ENCODE data around the gene CACNB2.
"Not testable (repeated sequence)": the region's sequence is repeated elsewhere in the genome, so short reads cannot be mapped to it uniquely, and the experiment has no call there.

CACNB2 gene

DNA sequence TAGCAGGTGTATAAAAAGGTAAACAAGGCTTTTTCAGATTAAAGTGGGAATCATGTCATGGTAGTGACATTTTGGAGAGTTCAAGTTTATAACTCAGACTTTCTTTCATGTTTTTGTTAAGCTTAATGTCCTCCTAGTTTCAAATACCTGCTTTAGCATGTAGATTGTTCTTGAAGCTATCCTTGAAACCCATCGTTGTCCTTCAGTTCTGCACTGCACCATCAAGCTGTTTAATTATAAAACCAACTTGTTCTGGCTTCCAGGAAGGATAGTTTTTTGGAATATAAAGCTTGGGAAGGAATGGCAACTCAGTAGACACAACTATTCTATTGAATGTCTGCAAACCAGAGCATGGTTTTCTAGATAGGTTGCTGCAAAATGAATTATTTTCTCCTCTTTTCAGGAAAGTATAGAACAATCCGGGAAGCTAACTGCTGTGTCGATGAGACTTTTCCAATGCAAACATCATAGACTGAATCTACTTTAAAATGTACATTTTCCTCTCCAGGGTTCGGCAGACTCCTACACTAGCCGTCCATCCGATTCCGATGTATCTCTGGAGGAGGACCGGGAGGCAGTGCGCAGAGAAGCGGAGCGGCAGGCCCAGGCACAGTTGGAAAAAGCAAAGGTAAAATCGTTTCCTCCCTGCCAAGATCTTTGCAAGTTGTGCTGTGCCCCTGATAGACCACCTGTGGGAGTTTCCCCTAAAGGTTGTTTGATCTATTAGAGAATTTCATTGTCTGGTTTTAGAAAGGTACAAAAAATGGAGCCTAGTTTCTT lies 261.4 kb downstream of the CACNB2 start:
- no peak for DNase-seq (ENCODE audit: low read depth in 2 of 2)

DNA sequence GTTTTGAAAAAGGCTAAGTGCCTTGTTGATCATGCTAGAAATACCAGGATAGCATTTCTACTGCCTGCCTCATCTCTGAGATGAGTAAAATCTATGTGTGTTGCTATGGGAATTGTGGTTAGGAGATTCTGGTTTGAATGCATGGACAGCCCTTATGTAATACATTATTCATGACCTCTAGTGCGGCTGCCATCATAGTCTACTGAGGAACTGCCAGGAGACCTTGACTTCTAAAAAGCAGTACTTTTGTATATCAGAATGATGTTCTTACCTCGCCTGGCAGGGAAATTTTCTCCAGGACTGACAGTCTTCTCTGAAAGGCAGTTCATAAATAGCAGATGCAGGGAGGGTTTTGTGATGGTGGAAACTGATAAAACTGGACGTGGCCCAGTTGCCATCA lies 262.6 kb downstream of the CACNB2 start:
- no peak for DNase-seq (ENCODE audit: low read depth in 2 of 2)

DNA sequence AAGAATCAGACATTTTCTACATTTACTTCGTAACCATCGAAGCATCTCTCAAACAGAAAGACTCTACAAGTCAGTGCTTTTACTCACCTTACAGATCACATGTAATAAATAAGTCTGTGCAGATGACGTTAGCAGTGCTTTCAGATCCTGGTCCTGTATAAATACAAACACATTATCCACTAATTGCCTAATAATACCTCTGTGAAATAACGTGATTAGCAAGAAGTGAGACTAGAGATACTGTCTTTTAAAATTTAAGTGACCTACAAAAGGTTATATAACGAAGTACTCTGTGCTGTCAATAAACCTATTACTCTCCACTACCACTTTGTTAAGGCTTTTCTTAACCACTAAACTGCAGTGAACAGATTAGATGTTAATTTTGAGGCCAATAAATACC lies 264.3 kb downstream of the CACNB2 start:
- DNase-seq (ENCODE audit: low read depth in 2 of 2) = no peak

DNA sequence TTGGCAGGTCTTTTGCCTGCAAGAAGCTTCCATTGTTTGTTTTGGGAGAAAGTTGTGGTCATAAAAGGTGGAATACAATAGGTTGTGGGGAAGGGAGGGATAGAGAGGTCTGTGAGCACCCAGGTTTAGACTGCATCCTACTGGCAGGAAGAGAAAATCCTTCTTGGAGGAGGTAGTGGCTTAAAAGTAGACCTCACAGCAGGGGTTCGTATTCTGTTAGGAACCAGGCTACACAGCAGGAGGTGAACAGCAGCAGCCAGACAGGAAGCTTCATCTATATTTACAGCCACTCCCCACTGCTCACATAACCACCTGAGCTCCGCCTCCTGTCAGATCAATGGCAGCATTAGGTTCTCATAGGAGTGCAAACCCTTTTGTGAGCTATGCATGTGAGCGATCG lies 265.9 kb downstream of the CACNB2 start:
- no peak for DNase-seq (ENCODE audit: low read depth in 2 of 2)

DNA sequence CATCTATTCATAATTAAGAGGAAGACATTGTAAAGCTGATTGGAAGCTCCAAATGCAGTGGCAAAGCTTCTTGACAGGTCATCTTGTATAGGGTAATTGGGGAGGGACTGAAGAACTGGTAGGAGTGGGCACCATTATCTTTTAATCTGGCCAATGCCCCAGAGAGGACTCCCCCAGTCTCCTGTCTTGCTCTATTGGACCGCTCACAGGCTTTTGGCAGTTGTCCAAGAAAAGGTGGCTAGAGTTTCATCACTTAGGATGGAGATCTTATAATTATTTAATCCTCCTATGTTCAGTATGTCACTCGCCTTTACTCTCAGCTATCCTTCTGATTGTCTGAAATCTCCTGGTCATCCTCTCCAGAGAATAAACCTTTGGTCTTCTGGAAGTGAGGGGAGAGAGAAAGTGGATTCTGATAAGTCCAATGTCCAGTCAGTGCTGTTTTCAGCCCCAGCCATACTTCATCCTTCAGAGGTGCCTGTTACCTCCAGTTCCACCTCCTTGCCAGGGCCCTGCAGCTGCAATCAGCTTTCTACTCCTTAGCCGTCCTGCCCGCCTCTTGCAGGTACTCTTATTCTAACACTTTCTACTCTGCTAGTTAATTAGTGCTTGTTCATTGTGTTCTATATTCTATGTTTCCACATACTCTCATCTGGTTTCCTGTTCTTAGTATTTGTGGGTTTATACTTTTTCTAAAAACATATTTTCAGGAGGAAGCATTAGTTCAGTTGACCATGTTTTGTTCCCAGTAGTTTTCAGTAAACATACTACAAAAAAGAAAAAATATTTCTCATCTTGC lies 269.6 kb downstream of the CACNB2 start:
- no peak for DNase-seq (ENCODE audit: low read depth in 2 of 2)

DNA sequence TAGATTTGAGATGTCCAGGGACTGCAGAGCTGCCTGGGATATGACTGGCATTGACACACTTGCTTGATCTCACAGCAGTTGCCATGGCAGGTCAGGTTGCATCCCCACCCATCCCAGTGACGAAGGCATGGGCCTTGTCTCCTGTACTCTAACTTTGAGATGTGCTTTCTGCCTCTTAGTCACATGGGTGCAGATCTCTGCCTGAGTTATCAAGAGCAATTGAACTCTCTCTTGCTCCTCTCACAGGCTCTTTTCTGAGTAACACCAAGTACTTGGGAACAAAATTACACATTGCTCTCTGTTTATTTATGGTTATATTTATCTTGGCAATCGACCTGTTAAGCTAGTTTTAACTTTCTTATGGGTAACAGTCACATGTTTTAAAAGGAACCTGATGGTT lies 273.8 kb downstream of the CACNB2 start:
- no peak for DNase-seq (ENCODE audit: low read depth in 2 of 2)

DNA sequence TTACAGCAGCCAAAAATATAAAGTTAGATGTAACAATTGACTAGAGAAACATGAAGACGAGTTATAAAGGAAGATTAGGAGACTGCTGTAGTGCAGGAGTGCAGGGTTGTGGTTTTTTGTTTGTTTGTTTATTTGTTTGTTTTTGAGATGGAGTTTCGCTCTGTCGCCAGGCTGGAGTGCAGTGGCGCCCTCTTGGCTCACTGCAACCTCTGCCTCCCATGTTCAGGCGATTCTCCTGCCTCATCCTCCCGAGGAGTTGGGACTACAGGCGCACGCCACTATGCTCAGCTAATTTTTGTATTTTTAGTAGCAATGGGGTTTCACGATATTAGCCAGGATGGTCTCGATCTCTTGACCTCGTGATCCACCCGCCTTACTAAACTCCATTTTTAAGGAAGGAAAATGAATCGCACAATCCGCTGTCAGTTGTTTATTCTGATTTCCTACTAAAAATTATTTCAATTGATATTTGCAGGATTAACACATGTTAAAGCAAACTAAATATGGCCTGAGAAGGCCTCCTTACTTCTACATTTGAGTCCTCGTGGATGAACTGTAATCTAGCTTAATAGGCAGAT lies 277.8 kb downstream of the CACNB2 start:
- DNase-seq (ENCODE audit: low read depth in 2 of 2) = no peak

DNA sequence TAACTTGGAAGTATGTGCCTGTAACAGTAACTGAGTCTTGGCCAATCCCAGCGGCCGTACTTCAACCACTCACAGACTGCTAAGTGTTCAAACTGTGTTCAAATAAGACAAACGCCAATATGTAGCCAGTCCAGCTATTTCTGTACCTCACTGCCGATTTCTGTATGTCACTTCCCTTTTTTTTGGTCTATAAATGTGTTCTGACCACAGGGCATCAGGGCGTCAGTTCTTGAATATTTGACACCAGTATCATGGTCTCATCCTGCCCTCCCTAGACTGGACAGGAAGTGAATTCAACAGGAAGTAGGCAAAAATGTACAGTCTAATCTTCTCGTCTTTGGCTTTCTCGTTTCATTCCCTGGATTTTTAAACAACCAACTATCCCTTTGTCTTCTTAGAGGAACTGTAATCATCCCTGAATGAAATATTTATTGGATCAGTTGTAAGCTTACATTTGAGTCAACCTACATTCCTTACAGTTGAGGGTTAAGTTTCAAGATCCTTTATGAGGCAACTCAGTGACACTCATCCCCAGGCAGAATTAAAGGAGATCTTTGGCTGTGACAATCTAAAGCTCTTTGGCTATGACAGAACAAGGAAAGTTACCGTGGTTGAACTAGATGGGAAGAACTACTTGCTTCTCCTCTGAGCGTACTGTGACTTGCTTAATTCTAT lies 278.5 kb downstream of the CACNB2 start:
- no peak for DNase-seq (ENCODE audit: low read depth in 2 of 2)

DNA sequence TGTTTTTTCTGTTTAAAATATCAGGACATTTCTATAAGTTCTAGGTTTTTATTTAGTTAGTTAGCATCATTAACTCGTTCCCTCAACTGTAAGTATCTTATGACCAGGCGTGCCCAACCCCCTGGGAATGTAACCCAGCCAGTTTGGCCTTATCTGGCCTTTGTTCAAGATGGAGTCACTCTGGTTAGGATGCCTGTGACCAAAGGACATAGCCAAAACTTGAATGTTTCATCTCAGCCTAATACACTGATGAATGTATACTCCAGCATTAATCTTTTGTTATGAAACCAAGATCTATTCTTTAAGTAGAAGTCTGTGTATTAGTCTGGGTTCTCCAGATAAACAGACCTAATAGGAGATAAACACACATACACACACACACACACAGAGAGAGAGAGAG lies 279.7 kb downstream of the CACNB2 start:
- no peak for DNase-seq (ENCODE audit: low read depth in 2 of 2)

DNA sequence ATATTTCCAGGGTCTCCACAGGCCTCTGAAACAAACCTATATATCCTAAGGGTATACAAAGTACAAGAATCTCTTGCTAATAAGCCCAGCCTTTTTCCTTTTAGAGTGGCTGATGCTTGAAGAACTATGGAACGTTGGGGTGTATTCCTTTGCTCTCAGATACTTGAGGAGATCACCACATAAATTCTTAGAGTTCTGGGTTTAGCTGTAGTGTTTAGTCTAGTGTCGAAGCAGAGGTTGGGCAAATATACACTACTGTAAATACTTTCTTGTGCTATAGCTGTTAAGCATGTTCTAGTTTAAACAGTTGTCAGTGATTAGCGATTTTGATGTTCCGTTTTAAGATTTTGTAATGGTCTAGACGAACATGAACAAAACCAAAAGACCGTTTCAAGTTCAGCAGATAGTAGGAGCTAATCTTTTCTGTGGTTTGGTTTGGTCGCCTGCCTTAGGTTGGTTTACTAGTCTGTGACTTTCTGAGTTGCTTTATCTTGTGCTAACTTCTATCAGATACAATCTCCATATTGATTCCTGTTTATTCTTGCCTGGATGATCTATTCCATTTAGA lies 281.6 kb downstream of the CACNB2 start:
- no peak for DNase-seq (ENCODE audit: low read depth in 2 of 2)

DNA sequence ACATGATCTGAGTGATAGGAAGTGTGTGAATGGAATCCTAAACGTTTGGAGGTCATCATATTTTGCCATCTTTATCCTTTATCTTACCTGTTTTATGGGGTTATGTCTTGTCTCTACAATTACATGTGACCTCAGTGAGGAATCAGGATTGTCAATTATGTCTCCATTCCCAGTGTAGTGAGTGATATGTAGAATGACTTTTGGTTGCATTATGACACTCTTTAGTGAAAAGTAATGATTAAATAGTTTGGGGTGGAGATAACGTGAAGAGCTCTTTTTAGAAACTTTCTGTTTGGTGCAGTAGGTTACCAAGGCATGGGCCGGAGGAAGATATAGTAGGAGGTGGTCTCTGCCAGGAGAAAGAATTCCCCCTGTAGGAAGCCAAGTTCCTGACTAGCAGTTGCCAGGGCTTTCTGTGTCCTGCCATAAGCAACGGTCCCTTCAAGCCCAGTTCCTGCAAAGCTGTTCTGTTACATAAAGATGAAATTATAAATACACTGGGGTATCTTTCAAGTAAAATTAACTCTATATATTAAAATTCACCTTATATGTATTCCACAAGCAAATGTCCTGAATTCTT lies 282.9 kb downstream of the CACNB2 start:
- no peak for DNase-seq (ENCODE audit: low read depth in 2 of 2)

DNA sequence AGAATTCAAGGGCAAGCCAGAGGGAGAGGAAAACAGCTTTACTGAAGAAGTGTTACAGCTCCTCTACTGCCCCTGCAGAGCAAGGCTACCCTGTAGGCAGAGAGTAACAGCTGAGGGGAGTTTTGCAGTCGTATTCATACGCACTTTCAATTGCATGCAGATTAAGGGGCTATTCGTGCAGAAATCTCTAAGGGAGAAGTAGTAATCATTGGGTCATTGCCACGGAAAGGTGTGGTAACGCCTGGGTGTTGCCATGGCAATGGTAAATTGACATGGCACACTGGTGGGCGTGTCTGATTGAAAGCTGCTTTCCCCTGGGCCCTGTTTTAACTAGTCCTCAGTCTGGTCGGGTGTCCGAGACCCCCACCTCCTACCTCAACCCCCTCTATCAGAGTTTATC lies 284.0 kb downstream of the CACNB2 start:
- DNase-seq (ENCODE audit: low read depth in 2 of 2) = no peak

DNA sequence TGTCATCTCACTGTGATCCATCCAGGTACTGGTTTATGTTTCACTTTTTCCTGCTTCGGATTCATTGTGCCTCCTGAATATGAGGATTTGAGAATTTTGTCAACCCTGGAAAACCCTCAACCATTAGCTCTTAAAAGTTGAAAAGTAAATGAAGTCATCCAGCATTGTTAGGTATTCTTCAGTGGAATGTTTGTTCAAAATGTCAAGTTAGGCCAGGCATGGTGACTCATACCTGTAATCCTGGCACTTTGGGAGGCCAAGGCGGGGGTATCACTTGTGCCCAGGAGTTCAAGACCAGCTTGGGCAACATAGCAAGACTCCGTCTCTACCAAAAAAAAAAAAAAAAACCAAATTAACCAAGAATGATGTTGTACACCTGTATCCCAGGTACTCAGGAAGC lies 289.1 kb downstream of the CACNB2 start:
- no peak for DNase-seq (ENCODE audit: low read depth in 2 of 2)

DNA sequence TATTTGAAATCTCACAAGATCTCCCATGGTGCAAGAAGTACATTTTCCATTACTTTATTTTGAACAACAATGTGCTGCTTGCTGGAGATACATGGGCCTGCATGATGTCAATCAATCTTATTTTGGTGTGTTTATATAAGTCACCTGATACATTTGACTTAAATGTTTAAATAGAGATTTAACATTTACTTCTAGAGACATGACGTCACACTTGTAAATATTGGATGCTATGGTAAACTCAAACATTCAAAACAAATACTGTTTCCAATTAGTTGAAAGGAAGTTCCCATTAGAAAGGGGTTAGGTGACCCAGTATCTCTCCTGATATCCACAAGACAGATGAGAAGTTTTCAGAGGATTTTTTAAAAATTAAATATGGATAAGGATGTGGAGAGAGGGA lies 296.7 kb downstream of the CACNB2 start:
- DNase-seq (ENCODE audit: low read depth in 2 of 2) = no peak

DNA sequence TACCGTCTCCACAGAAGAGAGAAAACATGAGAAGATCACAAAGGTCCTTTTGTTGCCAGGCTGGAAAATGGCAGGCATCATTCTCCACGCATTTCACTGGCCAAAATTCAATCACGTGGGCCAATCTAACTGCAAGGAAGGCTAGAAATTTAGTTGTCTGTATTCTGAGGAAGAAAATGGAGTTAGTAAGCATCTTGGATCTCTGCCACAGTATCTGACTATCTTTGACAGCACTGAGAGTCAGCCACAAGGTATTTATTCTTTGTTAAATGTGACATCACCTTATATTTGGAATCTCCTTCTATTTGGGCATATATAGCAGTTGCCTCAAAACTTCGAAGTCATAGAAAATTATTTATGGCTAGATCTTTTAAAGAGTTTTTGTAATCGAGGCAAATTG lies 297.3 kb downstream of the CACNB2 start:
- no peak for DNase-seq (ENCODE audit: low read depth in 2 of 2)

DNA sequence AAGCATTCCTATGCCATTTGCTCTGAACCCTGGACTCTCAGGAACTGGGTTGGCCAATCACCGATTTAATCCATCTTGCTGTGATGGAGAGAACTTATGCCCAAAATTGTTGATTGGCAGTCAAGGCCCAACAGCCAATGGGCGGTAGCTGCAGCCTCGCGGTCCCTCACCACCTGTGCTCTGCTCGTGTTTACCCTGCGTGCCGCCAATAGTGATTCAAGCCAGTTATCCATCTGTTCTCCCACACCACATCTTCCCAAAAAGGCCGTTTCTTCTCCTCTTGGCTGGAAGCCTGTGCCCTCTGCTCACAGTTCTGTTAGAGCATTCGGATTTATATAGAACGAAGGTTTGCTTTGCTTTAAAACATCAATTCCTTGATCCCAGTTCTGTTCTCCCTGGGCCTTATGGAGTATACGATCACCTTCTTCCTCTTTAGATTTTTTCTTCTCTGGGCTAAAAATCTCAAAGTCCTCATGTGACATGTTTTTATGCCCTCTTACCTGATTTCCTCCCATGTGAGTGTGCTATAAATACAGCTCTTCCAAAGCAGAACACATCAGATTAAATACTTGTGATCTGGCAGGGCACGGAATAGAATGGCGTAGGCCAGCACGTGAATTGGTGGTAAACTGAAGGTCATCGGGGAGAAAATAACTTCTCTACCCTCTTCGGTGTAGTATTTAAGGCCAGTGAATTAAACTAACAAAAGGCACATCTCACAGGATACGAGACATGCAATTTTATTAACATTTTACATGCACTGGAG lies 298.3 kb downstream of the CACNB2 start:
- DNase-seq (ENCODE audit: low read depth in 2 of 2) = no peak

DNA sequence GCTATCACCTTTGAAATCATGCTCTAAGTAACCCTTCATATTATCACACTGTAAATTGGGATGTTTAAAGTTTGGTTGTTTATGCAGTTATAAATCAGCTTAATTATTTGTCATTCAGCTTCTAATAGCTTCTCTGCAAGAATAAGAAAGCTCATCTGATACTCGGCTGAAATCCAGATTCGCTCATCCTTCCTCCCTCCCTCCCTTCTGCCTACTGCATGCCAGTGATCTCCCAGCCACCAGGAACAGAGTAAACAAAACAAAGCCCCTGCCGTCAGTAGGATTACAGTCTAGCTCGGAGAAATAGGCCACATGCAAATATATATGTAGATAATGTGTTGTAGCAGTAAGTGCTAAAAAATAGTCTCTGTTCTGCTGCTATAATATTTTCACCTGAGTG lies 299.4 kb downstream of the CACNB2 start:
- DNase-seq (ENCODE audit: low read depth in 2 of 2) = no peak

DNA sequence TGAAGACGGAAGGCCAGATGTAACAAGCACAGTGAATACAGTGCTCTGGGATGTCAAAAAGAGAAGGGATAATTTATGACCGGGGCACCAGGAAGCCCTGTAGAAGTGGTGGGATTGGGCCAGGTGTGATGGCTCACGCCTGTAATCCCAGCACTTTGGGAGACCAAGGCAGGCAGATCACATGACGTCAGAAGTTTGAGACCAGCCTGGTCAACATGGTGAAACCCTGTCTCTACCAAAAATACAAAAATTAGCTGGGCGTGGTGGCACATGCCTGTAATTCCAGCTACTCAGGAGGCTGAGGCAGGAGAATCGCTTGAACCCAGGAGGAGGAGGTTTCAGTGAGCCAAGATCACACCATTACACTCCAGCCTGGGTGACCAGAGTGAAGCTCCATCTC lies 305.4 kb downstream of the CACNB2 start:
- DNase-seq (ENCODE audit: low read depth in 2 of 2) = not testable (repeated sequence)

DNA sequence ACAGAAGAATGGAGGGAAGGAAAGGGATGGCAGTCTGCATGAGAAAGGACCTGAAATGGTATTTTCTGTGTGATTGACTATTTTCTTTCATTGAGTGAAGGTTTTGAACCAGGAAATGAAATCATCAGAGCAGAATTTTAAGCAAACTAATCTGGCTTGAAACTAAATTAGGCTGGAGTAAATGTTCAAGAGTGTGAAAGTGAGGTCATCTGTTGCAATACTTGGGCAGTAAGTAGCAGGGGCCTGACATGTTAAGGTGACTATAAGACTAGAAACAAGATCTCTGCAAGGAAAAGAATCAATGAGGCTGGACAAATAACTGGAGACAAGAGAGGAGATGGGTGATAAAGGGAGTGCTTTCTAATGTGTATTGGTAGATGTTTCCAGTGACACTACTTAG lies 306.0 kb downstream of the CACNB2 start:
- no peak for DNase-seq (ENCODE audit: low read depth in 2 of 2)

DNA sequence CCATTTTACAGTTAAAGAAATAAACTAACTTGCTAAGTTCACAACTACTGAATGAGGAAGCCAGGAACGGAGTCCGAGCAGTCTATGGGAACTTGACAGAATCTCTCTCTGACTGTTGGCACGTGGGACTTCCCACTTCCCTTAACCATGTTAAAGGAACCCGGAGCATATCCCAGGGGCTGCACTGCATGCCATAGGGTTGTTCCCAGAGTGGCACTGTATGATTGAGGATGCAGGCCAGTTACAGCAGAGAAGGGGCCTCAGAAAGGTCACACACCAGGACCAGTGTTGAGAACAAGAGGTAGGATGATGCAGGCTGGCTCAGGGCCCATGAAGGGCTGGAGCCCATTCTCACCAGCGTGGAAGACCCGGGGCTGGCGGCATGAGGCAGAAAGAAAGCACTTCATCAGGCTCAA lies 309.4 kb downstream of the CACNB2 start:
- no peak for DNase-seq (ENCODE audit: low read depth in 2 of 2)

DNA sequence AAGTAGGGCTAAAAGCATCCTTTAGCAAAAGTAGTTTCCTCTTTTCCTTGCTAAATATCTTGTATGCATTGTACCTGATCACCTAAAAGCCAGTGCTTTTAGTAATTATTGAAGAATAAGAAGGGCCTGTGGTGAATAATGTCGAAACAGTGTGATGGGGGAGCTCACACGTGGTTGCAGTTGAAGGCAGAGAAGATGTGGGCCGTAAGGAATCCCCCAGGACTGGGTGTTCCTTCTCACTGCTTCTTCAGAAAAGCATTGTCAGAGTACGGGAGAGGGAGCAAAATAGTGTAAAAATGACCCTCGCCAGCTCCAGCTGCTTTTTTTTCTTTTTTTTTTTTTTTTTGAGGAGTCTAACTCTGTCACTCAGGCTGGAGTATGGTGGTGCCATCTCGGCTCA lies 310.1 kb downstream of the CACNB2 start:
- DNase-seq (ENCODE audit: low read depth in 2 of 2) = no peak
